Subcutaneous abdominal adipose tissue (tissue), 5 donors: ENCODE data around the gene TMEM143.
A peak's percentile ranks its signal among the peaks of the same experiment; 100 is the strongest.

Experiments used
- H3K27ac ChIP-seq: one replicate; pipeline ENCODE4 v1.7.0; 2013; ENCODE audit warnings: low read depth, mild to moderate bottlenecking, inconsistent platforms, low read length, moderate library complexity
- H3K27me3 ChIP-seq, 5 donors: one replicate each; pipeline ENCODE4 v1.7.0; 2013; ENCODE audit warnings: low read length in 5 of 5, inconsistent platforms in 1 of 5; ENCODE audit not compliant: control insufficient read depth in 5 of 5, insufficient read depth in 4 of 5
- H3K36me3 ChIP-seq, 5 donors: one replicate each; pipeline ENCODE4 v1.7.0; 2013; ENCODE audit warnings: low read length in 5 of 5; ENCODE audit not compliant: control insufficient read depth in 5 of 5, insufficient read depth in 5 of 5
- H3K4me1 ChIP-seq, 5 donors: one replicate each; pipeline ENCODE4 v1.7.0; 2013; ENCODE audit warnings: low read length in 5 of 5, mild to moderate bottlenecking in 3 of 5, moderate library complexity in 1 of 5; ENCODE audit not compliant: control insufficient read depth in 5 of 5, insufficient read depth in 5 of 5
- H3K4me3 ChIP-seq, 5 donors: one replicate each; pipeline ENCODE4 v1.7.0; 2013; ENCODE audit warnings: low read length in 5 of 5, low read depth in 1 of 5
- H3K9ac ChIP-seq, 5 donors: one replicate each; pipeline ENCODE4 v1.7.0; 2013; ENCODE audit warnings: low read length in 5 of 5, mild to moderate bottlenecking in 4 of 5, moderate library complexity in 3 of 5
- H3K9me3 ChIP-seq, 5 donors: one replicate each; pipeline ENCODE4 v1.7.0; 2013; ENCODE audit warnings: low read length in 5 of 5; ENCODE audit not compliant: control insufficient read depth in 5 of 5
- donor health status: healthy.
- donor health status: healthy.
- donor health status: healthy.
- donor health status: healthy.
- donor health status: healthy.

TMEM143 gene

DNA sequence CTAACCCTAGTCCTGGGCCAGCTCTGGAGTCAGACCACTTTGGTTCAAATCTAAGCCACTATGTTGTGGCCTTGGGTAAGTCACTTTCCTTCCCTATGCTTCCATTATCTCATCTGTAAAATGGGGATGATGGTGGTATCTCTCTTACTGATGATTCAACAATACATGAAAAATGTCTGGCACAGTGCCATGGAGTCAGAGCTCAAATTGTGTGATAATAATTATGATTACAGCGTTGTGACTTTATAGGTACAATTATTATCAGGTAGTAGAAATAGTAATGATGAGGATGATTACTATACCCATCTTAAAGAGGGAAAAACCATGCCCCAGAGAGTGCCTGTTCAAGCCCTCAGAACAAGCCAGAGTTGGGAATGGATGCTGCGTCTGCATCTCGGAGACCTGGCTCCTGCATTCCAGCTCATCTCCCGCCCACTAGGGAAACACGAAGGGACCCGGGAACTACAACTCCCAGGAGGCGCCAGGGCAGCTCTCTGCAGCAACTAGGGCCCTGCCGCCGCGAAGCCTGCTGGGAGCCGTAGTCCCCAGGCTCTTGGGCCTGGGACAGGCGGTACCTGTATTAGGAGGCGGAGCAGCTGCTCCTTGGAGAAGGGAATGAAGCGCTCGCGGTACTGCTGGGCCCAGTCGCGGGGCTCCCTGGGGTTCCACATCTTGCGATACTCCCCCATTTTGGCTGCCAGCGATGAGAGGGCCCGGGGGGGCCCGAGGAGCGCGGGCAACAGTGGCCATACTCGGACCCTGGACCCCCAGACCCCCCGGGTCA is 832 bp downstream of the TMEM143 start:
- peaks cover 0 to 10% (median 3%) of the 10 kb centered on the region in 5 donors for H3K36me3 ChIP-seq
- no peaks in the 10 kb centered on the region for H3K9me3 ChIP-seq
- peak overlapping the region; percentile 83 to 95 (median 93) for H3K4me3 ChIP-seq
- H3K27me3 ChIP-seq: no peaks in the 10 kb centered on the region
- H3K27ac ChIP-seq: peak overlapping the region; percentile 89
- peak overlapping the region; percentile 68 to 94 (median 89) for H3K9ac ChIP-seq
- H3K4me1 ChIP-seq: peaks cover 3 to 15% (median 12%) of the 10 kb centered on the region in 5 donors

GRCh38 chr19:48361912-48362311 is 1.8 kb downstream of the TMEM143 start:
- peaks cover 3 to 15% (median 12%) of the 10 kb centered on the region in 5 donors for H3K4me1 ChIP-seq

DNA sequence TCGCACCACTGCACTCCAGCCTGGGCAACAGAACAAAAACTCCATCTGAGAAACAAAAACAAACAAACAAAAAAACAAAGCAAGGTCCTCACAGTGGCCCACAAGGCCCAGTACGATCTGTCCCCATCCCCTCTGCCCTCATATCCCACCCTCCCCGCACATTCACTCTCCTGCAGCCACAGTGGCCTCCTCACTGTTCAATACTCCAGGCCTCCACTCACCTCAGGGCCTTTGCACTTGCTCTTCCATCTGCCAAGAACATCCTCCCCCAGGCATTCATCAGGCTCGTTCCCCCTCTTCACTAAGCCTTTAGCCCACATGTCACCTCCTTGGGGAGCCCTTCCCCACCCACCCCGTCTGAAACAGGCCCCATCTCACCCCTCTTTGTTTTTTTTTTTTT is 4.6 kb downstream of the TMEM143 start:
- Histone ChIP-seq H3K4me1 (peaks cover 3 to 8% (median 7%) of the 10 kb centered on the region in 5 donors), H3K27ac (no peak overlapping the region), H3K9ac (no peak overlapping the region), H3K27me3 (no peaks in the 10 kb centered on the region), H3K4me3 (no peak overlapping the region), H3K36me3 (peaks cover 0 to 16% (median 4%) of the 10 kb centered on the region in 5 donors), H3K9me3 (no peaks in the 10 kb centered on the region)

More at GRCh38 chr19:48361912-48362311, 1.8 kb downstream of the TMEM143 start:
- H3K9ac ChIP-seq: no peak overlapping the region
- peaks cover 0 to 10% (median 3%) of the 10 kb centered on the region in 5 donors for H3K36me3 ChIP-seq
- H3K27me3 ChIP-seq: no peaks in the 10 kb centered on the region
- H3K4me3 ChIP-seq: no peak overlapping the region
- no peak overlapping the region for H3K27ac ChIP-seq
- H3K9me3 ChIP-seq: no peaks in the 10 kb centered on the region

DNA sequence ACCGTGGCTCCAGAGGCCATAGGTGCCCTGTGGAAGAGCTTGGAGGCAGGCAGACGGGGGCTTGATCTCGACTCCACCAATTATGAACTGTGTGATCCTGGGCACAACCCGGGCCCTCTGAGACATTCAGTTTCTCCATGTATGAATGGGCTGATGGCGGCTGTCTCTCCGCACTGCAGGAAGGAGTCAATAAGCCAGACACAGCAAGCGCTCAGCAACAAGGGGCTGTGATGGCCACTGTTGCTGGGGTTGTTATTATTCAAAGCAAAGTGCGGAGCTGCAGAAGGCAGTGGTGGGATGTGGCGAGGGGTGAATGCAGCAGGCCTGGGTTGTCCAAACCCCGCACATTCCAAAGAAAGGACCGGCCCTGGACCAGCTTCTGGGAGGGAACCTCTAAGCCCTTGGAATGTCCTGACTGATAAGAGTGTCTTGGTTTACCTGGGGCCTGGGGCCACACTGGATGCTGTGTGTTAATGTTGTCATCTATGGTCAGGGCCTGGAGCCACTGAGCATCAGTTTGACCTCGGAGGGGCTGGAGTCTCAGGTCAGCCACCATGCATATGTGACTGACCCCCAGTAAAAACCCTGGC is 8.3 kb downstream of the TMEM143 start:
- Histone ChIP-seq H3K4me1 (no peaks in the 10 kb centered on the region), H3K9me3 (no peaks in the 10 kb centered on the region), H3K27me3 (no peaks in the 10 kb centered on the region), H3K36me3 (peaks cover 0 to 16% (median 4%) of the 10 kb centered on the region in 5 donors), H3K27ac (no peak overlapping the region), H3K9ac (no peak overlapping the region), H3K4me3 (no peak overlapping the region)

DNA sequence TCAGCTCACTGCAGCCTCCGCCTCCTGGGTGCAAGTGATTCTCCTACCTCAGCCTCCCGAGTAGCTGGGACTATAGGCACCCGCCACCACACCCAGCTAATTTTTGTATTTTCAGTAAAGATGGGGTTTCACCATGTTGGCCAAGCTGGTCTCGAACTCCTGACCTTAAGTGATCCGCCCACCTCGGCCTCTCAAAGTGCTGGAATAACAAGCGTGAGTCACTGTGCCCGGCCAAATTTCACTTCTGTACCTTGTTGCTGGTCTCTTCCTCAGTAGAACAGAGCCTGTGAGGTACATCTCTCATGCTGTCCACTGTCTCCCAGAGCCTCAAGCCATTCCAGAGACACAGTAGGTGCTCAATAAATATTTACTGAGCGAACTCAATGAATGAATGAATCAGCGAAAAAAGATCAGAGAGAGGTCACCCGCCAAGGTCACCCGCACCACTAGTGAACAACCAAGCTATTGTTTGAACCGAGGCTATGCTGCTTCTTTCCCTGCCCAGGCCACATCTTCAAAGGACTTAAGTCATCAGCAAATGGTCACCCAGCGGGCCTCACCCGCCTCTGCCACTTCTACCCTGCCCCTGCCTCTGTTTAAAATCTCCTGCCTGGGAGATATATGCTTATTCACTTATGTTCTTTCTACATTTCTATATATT is 9.3 kb downstream of the TMEM143 start:
- no peaks in the 10 kb centered on the region for H3K9me3 ChIP-seq
- no peak overlapping the region for H3K27ac ChIP-seq
- no peaks in the 10 kb centered on the region for H3K27me3 ChIP-seq
- no peaks in the 10 kb centered on the region for H3K4me1 ChIP-seq
- no peak overlapping the region for H3K9ac ChIP-seq
- H3K4me3 ChIP-seq: no peak overlapping the region
- H3K36me3 ChIP-seq: peaks cover 0 to 9% (median 0%) of the 10 kb centered on the region in 5 donors

GRCh38 chr19:48353677-48354076 is 10.1 kb downstream of the TMEM143 start:
- Histone ChIP-seq H3K4me1 (no peaks in the 10 kb centered on the region), H3K9ac (no peak overlapping the region), H3K36me3 (peaks cover 0 to 9% (median 0%) of the 10 kb centered on the region in 5 donors), H3K4me3 (no peak overlapping the region), H3K9me3 (no peaks in the 10 kb centered on the region), H3K27ac (no peak overlapping the region), H3K27me3 (no peaks in the 10 kb centered on the region)

DNA sequence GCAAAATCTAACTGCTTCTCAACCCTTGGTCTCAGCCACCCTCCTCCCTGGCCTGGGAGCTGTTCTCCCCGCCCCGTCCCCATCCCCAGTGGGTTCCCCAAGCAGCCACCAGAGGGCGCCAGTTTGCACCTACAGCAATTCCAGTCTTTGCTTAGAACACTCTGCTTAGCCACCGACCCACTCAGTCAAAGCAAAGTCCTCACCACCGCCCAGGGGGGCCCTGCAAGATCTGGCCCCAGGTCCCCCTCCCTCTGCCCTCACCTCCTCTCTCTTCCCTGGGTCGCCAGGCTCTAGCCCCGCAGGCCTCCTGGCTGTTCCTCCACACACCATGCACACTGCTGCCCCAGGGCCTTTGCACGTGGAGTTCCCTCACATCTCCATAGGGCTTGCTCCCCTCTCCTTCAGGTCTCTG is 12.4 kb downstream of the TMEM143 start:
- no peaks in the 10 kb centered on the region for H3K27me3 ChIP-seq
- H3K36me3 ChIP-seq: peaks cover 0 to 6% (median 0%) of the 10 kb centered on the region in 5 donors
- H3K4me3 ChIP-seq: no peak overlapping the region
- H3K4me1 ChIP-seq: peaks cover 0 to 6% (median 0%) of the 10 kb centered on the region in 5 donors
- H3K27ac ChIP-seq: no peak overlapping the region
- H3K9ac ChIP-seq: no peak overlapping the region
- H3K9me3 ChIP-seq: no peaks in the 10 kb centered on the region

DNA sequence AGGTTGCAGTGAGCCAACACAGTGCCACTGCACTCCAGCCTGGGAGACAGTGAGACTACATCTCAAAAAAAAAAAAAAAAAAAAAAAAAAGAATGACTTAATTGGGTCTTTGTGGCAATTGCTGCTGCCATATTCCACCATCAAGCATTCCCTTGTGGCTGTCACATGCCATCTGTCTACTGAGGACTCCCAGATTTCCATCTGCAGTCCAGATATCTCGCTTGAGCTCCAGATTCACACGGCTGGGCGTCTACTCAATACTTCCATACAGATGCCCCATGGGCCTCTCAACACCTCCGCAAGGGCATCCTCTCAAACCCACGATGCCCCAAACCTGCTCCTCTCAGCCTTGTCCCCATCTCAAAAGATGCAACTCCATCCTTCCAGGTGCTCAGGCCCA is 12.9 kb downstream of the TMEM143 start:
- no peaks in the 10 kb centered on the region for H3K9me3 ChIP-seq
- no peak overlapping the region for H3K27ac ChIP-seq
- no peaks in the 10 kb centered on the region for H3K27me3 ChIP-seq
- H3K9ac ChIP-seq: no peak overlapping the region
- no peak overlapping the region for H3K4me3 ChIP-seq
- H3K4me1 ChIP-seq: peaks cover 0 to 6% (median 0%) of the 10 kb centered on the region in 5 donors
- peaks cover 0 to 6% (median 0%) of the 10 kb centered on the region in 5 donors for H3K36me3 ChIP-seq

- Histone ChIP-seq H3K27ac (no peak overlapping the region), H3K4me1 (peaks cover 0 to 6% (median 0%) of the 10 kb centered on the region in 5 donors), H3K9me3 (no peaks in the 10 kb centered on the region), H3K4me3 (no peak overlapping the region), H3K27me3 (no peaks in the 10 kb centered on the region), H3K36me3 (no peaks in the 10 kb centered on the region), H3K9ac (no peak overlapping the region)
These were observed 15.0 kb downstream of the TMEM143 start for GRCh38 chr19:48348737-48349136.

- Histone ChIP-seq H3K4me1 (peaks cover 0 to 6% (median 0%) of the 10 kb centered on the region in 5 donors), H3K27me3 (no peaks in the 10 kb centered on the region), H3K9ac (no peak overlapping the region), H3K9me3 (no peaks in the 10 kb centered on the region), H3K4me3 (no peak overlapping the region), H3K36me3 (peaks cover 0 to under 1% (median 0%) of the 10 kb centered on the region in 5 donors), H3K27ac (no peak overlapping the region)
These were observed 15.7 kb downstream of the TMEM143 start for GRCh38 chr19:48348045-48348444.
